ENCODE measurements around the gene TNFRSF6B.
"Not testable (repeated sequence)": the region's sequence is repeated elsewhere in the genome, so short reads cannot be mapped to it uniquely, and the experiment has no call there.

The TNFRSF6B gene

GRCh38 chr20:63696628-63697356 lies at the start of gene TNFRSF6B:
TSS of gene TNFRSF6B (plus strand) at chr20:63696652. CDS start at chr20:63696768, 116 bp downstream.
- TF ChIP-seq CTCF (IDR thresholded peaks at IDR 0.05; ENCODE audit: borderline replicate concordance, insufficient read depth, low read depth, low read length): no peak
- no peak within 1 kb of the TSS for H3K4me3 ChIP-seq (ENCODE audit: low read depth, low read length)

- no peak for TF ChIP-seq CTCF (IDR thresholded peaks at IDR 0.05; ENCODE audit: borderline replicate concordance, insufficient read depth, low read depth, low read length)
- no peak overlapping the region for H3K4me3 ChIP-seq (ENCODE audit: low read depth, low read length)
Measured at GRCh38 chr20:63648190-63648589, 48.3 kb upstream of the TNFRSF6B start.

- no peak overlapping the region for H3K4me3 ChIP-seq (ENCODE audit: low read depth, low read length)
- no peak for TF ChIP-seq CTCF (IDR thresholded peaks at IDR 0.05; ENCODE audit: borderline replicate concordance, insufficient read depth, low read depth, low read length)
Measured at GRCh38 chr20:63648895-63649589, 47.4 kb upstream of the TNFRSF6B start.

GRCh38 chr20:63650486-63650885 lies 46.0 kb upstream of the TNFRSF6B start:
- not testable (repeated sequence) for H3K4me3 ChIP-seq (ENCODE audit: low read depth, low read length)

- H3K4me3 ChIP-seq (ENCODE audit: low read depth, low read length): no peak overlapping the region
- TF ChIP-seq CTCF (IDR thresholded peaks at IDR 0.05; ENCODE audit: borderline replicate concordance, insufficient read depth, low read depth, low read length): no peak
Measured at GRCh38 chr20:63651942-63652191, 44.6 kb upstream of the TNFRSF6B start.

GRCh38 chr20:63652192-63652980 lies 44.1 kb upstream of the TNFRSF6B start:
- no peak for TF ChIP-seq CTCF (IDR thresholded peaks at IDR 0.05; ENCODE audit: borderline replicate concordance, insufficient read depth, low read depth, low read length)
- H3K4me3 ChIP-seq (ENCODE audit: low read depth, low read length): no peak overlapping the region

- H3K4me3 ChIP-seq (ENCODE audit: low read depth, low read length): no peak within 1 kb of the TSS
- TF ChIP-seq CTCF (IDR thresholded peaks at IDR 0.05; ENCODE audit: borderline replicate concordance, insufficient read depth, low read depth, low read length): no peak
Measured at GRCh38 chr20:63653041-63653973, 43.1 kb upstream of the TNFRSF6B start, which contains the start of gene STMN3. TSS of gene STMN3 (minus strand) at chr20:63653424. CDS start at chr20:63653345, 79 bp downstream.

Data from GM12875 (cell line).